Measurements from ENCODE around the gene NEK4. TPM values are rescaled to one million over a fixed set of nuclear protein-coding genes. Genes with fewer than 3 reads are reported as not detected.

Gene NEK4
- total and polyA plus RNA-seq, 2 of the 13 experiments (the other 11 are each of a cell fraction or from before 2014, with no cell fraction given) = 16.5 to 38.0 TPM

DNA sequence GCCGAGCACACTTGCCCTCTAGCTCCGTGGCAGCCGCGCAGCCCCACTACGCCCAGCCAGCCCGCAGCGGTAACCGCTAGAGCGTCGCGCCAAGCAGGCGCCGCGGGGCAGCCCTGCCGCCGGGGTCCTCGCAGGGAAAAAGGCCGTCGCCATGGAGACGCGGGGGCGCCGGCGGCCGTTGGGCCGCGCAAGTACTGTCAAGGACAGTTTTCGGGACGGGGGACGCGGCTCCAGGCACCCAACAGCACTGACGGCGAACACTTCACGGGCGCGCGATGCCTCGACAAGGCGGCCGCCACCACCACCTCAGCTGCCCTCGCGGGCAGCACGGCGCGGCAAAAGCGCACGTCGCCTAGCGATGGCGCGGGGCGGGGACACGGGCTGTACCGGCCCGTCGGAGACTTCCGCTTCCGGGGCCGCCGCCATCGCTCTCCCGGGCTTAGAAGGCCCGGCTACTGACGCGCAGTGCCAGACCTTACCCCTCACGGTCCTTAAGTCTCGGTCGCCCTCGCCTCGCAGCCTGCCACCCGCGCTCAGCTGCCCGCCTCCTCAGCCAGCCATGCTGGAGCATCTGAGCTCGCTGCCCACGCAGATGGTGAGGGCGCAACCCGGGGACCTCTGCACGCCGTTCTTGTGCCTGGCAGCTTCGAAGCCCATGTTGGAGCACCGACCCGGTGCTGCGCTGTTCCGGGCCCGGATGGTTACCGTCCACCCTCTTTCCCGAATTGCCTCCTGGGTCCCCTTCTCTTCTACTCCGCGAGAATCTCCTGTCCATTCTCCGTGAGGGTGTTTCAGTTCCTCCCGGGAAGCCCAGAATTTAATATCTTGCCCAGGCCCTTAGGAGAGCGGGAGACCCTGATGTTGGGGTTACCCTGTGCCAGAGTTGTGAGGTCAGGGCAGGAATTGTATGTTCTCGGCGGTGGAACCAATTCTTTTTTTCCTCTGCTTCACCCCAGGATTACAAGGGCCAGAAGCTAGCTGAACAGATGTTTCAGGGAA lies 64.8 kb downstream of the NEK4 start, which contains the start of the genes GLT8D1 and SPCS1 (continued):
- TF ChIP-seq ATF2 (CRISPR knock-in tag; IDR thresholded peaks at IDR 0.05) (no peak), ZNF878 (CRISPR knock-in tag; IDR thresholded peaks at IDR 0.05) (no peak; the same call in 1 of the 2 replicates), CBFB (CRISPR knock-in tag; IDR thresholded peaks at IDR 0.05) (peak; percentile 88; the same call in 1 of the 2 replicates), U2AF2 (IDR thresholded peaks at IDR 0.05; ENCODE audit: low read depth, low read length) (no peak), HDAC6 (IDR thresholded peaks at IDR 0.05; ENCODE audit: low read depth, low read length) (no peak), GZF1 (CRISPR knock-in tag; IDR thresholded peaks at IDR 0.05) (no peak; the same call in 1 of the 2 replicates), ZNF672 (CRISPR knock-in tag; IDR thresholded peaks at IDR 0.05) (no peak), ZNF792 (CRISPR knock-in tag; IDR thresholded peaks at IDR 0.05) (peak; percentile 69; the same call in 1 of the 2 replicates), ZNF768 (CRISPR knock-in tag; IDR thresholded peaks at IDR 0.05) (peak; percentile 46; the same call in 1 of the 2 replicates), MED8 (CRISPR knock-in tag; IDR thresholded peaks at IDR 0.05; ENCODE audit: insufficient replicate concordance) (peak; percentile 22), KDM2A (CRISPR knock-in tag; IDR thresholded peaks at IDR 0.05; ENCODE audit: borderline replicate concordance, low read depth) (peak; percentile 84; the same call in 1 of the 2 replicates), ZNF549 (CRISPR knock-in tag; IDR thresholded peaks at IDR 0.05) (no peak), ZNF552 (CRISPR knock-in tag; IDR thresholded peaks at IDR 0.05; ENCODE audit: borderline replicate concordance) (peak; percentile 51; the same call in 1 of the 2 replicates), RBM22 (optimal IDR thresholded peaks at IDR 0.05; ENCODE audit: low read length) (no peak), LRRFIP1 (CRISPR knock-in tag; conservative IDR thresholded peaks at IDR 0.05) (no peak), HNRNPH1 (optimal IDR thresholded peaks at IDR 0.05; ENCODE audit: low read depth, low read length) (no peak), PRPF4 (IDR thresholded peaks at IDR 0.05; ENCODE audit: low read depth, low read length, poor library complexity, severe bottlenecking) (no peak), ZNF788 (CRISPR knock-in tag; IDR thresholded peaks at IDR 0.05; ENCODE audit: borderline replicate concordance) (peak; percentile 50; the same call in 1 of the 2 replicates), KLF9 (CRISPR knock-in tag; IDR thresholded peaks at IDR 0.05; ENCODE audit: low read depth) (no peak), ATF5 (CRISPR knock-in tag; IDR thresholded peaks at IDR 0.05; ENCODE audit: low read depth) (peak; percentile 75; the same call in 1 of the 2 replicates)
- TF ChIP-seq, protein P1, sequence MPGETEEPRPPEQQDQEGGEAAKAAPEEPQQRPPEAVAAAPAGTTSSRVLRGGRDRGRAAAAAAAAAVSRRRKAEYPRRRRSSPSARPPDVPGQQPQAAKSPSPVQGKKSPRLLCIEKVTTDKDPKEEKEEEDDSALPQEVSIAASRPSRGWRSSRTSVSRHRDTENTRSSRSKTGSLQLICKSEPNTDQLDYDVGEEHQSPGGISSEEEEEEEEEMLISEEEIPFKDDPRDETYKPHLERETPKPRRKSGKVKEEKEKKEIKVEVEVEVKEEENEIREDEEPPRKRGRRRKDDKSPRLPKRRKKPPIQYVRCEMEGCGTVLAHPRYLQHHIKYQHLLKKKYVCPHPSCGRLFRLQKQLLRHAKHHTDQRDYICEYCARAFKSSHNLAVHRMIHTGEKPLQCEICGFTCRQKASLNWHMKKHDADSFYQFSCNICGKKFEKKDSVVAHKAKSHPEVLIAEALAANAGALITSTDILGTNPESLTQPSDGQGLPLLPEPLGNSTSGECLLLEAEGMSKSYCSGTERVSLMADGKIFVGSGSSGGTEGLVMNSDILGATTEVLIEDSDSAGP (CRISPR knock-in tag; IDR thresholded peaks at IDR 0.05; ENCODE audit: borderline replicate concordance) = peak; percentile 92; the same call in 1 of the 2 replicates

Measured in HepG2 (cell line).